ENCODE measurements around the gene SDK2. TPM values are rescaled to one million over a fixed set of nuclear protein-coding genes. Genes with fewer than 3 reads are reported as not detected.
A peak's percentile ranks its signal among the peaks of the same experiment; 100 is the strongest.

Gene SDK2
- polyA plus RNA-seq, 2 of the 4 experiments (the other 2 are of a cell fraction) = 0.36 to 0.57 TPM

- Histone ChIP-seq H3K9me3 (no peaks in the 10 kb centered on the region), H3K4me2 (peak overlapping the region; percentile 79), H3K4me3 (peak overlapping the region; percentile 2; the same call in 2 of the 3 replicates), H3K27ac (peak overlapping the region; percentile 82 to 91), H3K4me1 (peaks cover 88% of the 10 kb centered on the region)
- FAIRE-seq (no peak), DNase-seq (ENCODE audit: low read depth in 1 of 2, low spot score in 1 of 2) (no peak), ATAC-seq (no peak)
- 56% methylated on average over 7 of the region's 7 CpGs for WGBS (ENCODE audit: missing lambda C conversion rate)
- ChIA-PET POLR2A (no interaction called here), CTCF (interaction anchor here (0.7 to 5.7 kb wide), 6 partner anchors 11 to 81 kb away, joined by 3 to 71 read pairs (median 12); partner anchors contain the start of gene CDC42EP4)
- no peak for TF ChIP-seq SREBF2 (IDR thresholded peaks at IDR 0.05)
- TF ChIP-seq ZFP36 (IDR thresholded peaks at IDR 0.05; ENCODE audit: borderline replicate concordance, partially characterized antibody) = no peak
- TF ChIP-seq ZSCAN20 (CRISPR knock-in tag; IDR thresholded peaks at IDR 0.05) = no peak
- no peak for TF ChIP-seq HES2 (IDR thresholded peaks at IDR 0.05)
- TF ChIP-seq FOSB (CRISPR knock-in tag; IDR thresholded peaks at IDR 0.05) = no peak
- TF ChIP-seq HMGXB4 (CRISPR knock-in tag; IDR thresholded peaks at IDR 0.05; ENCODE audit: borderline replicate concordance) = no peak
- TF ChIP-seq JUN (IDR thresholded peaks at IDR 0.05) = no peak
- TF ChIP-seq CEBPB (IDR thresholded peaks at IDR 0.05) = no peak
- TF ChIP-seq TP53 (CRISPR knock-in tag; IDR thresholded peaks at IDR 0.05) = no peak
- TF ChIP-seq FOSL2 (IDR thresholded peaks at IDR 0.05) = no peak
- no peak for TF ChIP-seq FOSL2 (CRISPR knock-in tag; IDR thresholded peaks at IDR 0.05)
- TF ChIP-seq NR3C1 (IDR thresholded peaks at IDR 0.05) = no peak
- no peak for TF ChIP-seq GATA3 (IDR thresholded peaks at IDR 0.05; ENCODE audit: borderline replicate concordance)
- no peak for TF ChIP-seq HDAC2 (IDR thresholded peaks at IDR 0.05)
- no peak for TF ChIP-seq KDM5A (IDR thresholded peaks at IDR 0.05)
- no peak for TF ChIP-seq RCOR1 (IDR thresholded peaks at IDR 0.05; ENCODE audit: low read depth, low read length)
Observed at GRCh38 chr17:73289549-73290254, 354.5 kb downstream of the SDK2 start.

- Histone ChIP-seq H3K4me1 (peaks cover 78% of the 10 kb centered on the region), H3K27ac (peak overlapping the region; percentile 82 to 91), H3K4me3 (peak overlapping the region; percentile 2; the same call in 2 of the 3 replicates), H3K4me2 (peak overlapping the region; percentile 79), H3K9me3 (no peaks in the 10 kb centered on the region)
- WGBS (ENCODE audit: missing lambda C conversion rate) = 10% methylated on average over 16 of the region's 19 CpGs
- peak; percentile 50 to 90 for DNase-seq (ENCODE audit: low read depth in 1 of 2, low spot score in 1 of 2)
- FAIRE-seq = no peak
- TF ChIP-seq MAX (IDR thresholded peaks at IDR 0.05) (peak; percentile 73), NFE2L2 (conservative IDR thresholded peaks at IDR 0.05; ENCODE audit: low read length) (0 out of 2 replicates have a peak, but pooled peaks have one; percentile 3), GATA3 (IDR thresholded peaks at IDR 0.05; ENCODE audit: borderline replicate concordance) (peak; percentile 70; the same call in 1 of the 2 replicates), MAZ (IDR thresholded peaks at IDR 0.05; ENCODE audit: borderline replicate concordance, low read depth, low read length) (0 out of 2 replicates have a peak, but pooled peaks have one; percentile 28), CHD2 (IDR thresholded peaks at IDR 0.05; ENCODE audit: low read length, partially characterized antibody) (no peak), ESRRA (IDR thresholded peaks at IDR 0.05; ENCODE audit: borderline replicate concordance, low read length) (peak; percentile 88), ATOH8 (CRISPR knock-in tag; IDR thresholded peaks at IDR 0.05; ENCODE audit: low read depth) (no peak), FOSL2 (IDR thresholded peaks at IDR 0.05) (no peak), FOSL2 (CRISPR knock-in tag; IDR thresholded peaks at IDR 0.05) (peak; percentile 25; the same call in 1 of the 2 replicates), JUN (IDR thresholded peaks at IDR 0.05) (0 out of 5 replicates have a peak, but pooled peaks of 1 of the 2 experiments have one; percentile 20)
- POLR2A ChIA-PET = no interaction called here
- CTCF ChIA-PET = interaction anchor here (0.7 to 5.7 kb wide), 6 partner anchors 10 to 82 kb away, joined by 3 to 71 read pairs (median 6); partner anchors contain the start of gene CDC42EP4
- peak; percentile 52 to 76 for ATAC-seq
Observed at GRCh38 chr17:73288534-73289302, 355.5 kb downstream of the SDK2 start.

Data from A549 (cell line).